IPS DF 6.9 (cell line): Measurements from ENCODE around the gene TRPC5OS.

Source experiments
- DNase-seq: peaks from one replicate; pipeline ENCODE4 v3.0.0-alpha.2; 2013; ENCODE audit warnings: low read depth, low spot score
- H3K27ac ChIP-seq: one replicate; pipeline ENCODE4 v1.5.1; 2013; ENCODE audit warnings: low read length, control low read depth
- H3K27me3 ChIP-seq: 2 replicates; pipeline ENCODE4 v1.6.1; 2013; ENCODE audit warnings: mild to moderate bottlenecking, low read length; ENCODE audit not compliant: control insufficient read depth, insufficient read depth
- H3K36me3 ChIP-seq: 2 replicates; pipeline ENCODE4 v1.6.1; 2013; ENCODE audit warnings: low read length; ENCODE audit not compliant: control insufficient read depth, insufficient read depth
- H3K4me1 ChIP-seq: 2 replicates; pipeline ENCODE4 v1.6.1; 2013; ENCODE audit warnings: low read length; ENCODE audit not compliant: control insufficient read depth, insufficient read depth
- H3K4me3 ChIP-seq: 2 replicates; pipeline ENCODE4 v1.5.1; 2013; ENCODE audit warnings: mild to moderate bottlenecking, low read length
- H3K9me3 ChIP-seq: 2 replicates; pipeline ENCODE4 v1.6.1; 2013; ENCODE audit warnings: low read length, inconsistent platforms; ENCODE audit not compliant: control insufficient read depth, insufficient read depth
- WGBS: extraction: QIAGEN DNeasy Blood & Tissue Kit; methylation state at CpG from one replicate; pipeline ENCODE4 v1.1.7; 2013; ENCODE audit warnings: mixed read lengths, missing lambda C conversion rate; ENCODE audit not compliant: insufficient read length, insufficient coverage; 5-methylcytosine and 5-hydroxymethylcytosine counted together

The TRPC5OS gene

DNA sequence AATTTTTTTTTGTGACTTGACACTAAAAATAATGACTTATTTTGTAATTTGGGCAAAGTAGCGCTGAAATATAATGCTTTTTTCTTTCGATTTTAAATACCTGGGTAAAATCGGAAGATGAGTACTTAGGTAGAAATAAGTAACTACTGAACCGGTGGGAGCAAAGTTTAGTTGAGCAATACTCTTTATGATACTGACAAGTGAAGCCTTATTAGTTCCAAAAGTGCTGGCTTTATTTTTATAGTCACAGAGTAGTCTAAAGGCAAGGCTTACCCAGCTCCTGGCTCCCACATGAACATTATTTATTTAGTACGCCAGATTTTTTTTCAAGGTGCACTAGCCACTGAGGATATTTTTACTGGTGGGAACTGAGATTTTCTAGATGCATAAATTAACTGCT lies 14.4 kb upstream of the TRPC5OS start:
- no CpG with 5 or more reads among the region's 5 CpGs for WGBS

GRCh38 chrX:111867236-111867635 lies 8.7 kb upstream of the TRPC5OS start:
- Histone ChIP-seq H3K4me1 (no peaks in the 10 kb centered on the region), H3K36me3 (no peaks in the 10 kb centered on the region), H3K4me3 (no peak overlapping the region), H3K27me3 (no peaks in the 10 kb centered on the region), H3K27ac (no peak overlapping the region), H3K9me3 (no peaks in the 10 kb centered on the region)
- WGBS = no CpG with 5 or more reads among the region's 2 CpGs
- no peak for DNase-seq

More for the DNA sequence above, 14.4 kb upstream of the TRPC5OS start:
- no peak for DNase-seq
- Histone ChIP-seq H3K9me3 (no peaks in the 10 kb centered on the region), H3K27ac (no peak overlapping the region), H3K4me3 (no peak overlapping the region), H3K4me1 (no peaks in the 10 kb centered on the region), H3K36me3 (no peaks in the 10 kb centered on the region), H3K27me3 (no peaks in the 10 kb centered on the region)

GRCh38 chrX:111868726-111869638 lies 7.0 kb upstream of the TRPC5OS start:
- Histone ChIP-seq H3K4me3 (no peak overlapping the region), H3K27ac (no peak overlapping the region), H3K4me1 (no peaks in the 10 kb centered on the region), H3K36me3 (no peaks in the 10 kb centered on the region), H3K27me3 (no peaks in the 10 kb centered on the region), H3K9me3 (no peaks in the 10 kb centered on the region)
- whole genome bisulfite sequencing = no CpG with 5 or more reads among the region's 5 CpGs
- DNase-seq = no peak

- Histone ChIP-seq H3K9me3 (no peaks in the 10 kb centered on the region), H3K36me3 (no peaks in the 10 kb centered on the region), H3K27ac (no peak overlapping the region), H3K27me3 (no peaks in the 10 kb centered on the region), H3K4me1 (no peaks in the 10 kb centered on the region), H3K4me3 (no peak overlapping the region)
- peak; percentile 13 for DNase-seq
- WGBS = no CpG with 5 or more reads among the region's 1 CpG
These were observed 6.3 kb upstream of the TRPC5OS start for GRCh38 chrX:111869639-111870034.

- H3K36me3 ChIP-seq = no peaks in the 10 kb centered on the region
- no CpG with 5 or more reads among the region's 3 CpGs for WGBS
- H3K4me1 ChIP-seq = no peaks in the 10 kb centered on the region
- no peaks in the 10 kb centered on the region for H3K27me3 ChIP-seq
- H3K4me3 ChIP-seq = no peak overlapping the region
- H3K9me3 ChIP-seq = no peaks in the 10 kb centered on the region
- DNase-seq = no peak
- no peak overlapping the region for H3K27ac ChIP-seq
These were observed 1.7 kb upstream of the TRPC5OS start for GRCh38 chrX:111874241-111874640.

- no peaks in the 10 kb centered on the region for H3K4me1 ChIP-seq
- DNase-seq = no peak
- WGBS = no CpG with 5 or more reads among the region's 3 CpGs
- H3K9me3 ChIP-seq = no peaks in the 10 kb centered on the region
- H3K36me3 ChIP-seq = no peaks in the 10 kb centered on the region
- H3K27ac ChIP-seq = no peak overlapping the region
- no peak overlapping the region for H3K4me3 ChIP-seq
- no peaks in the 10 kb centered on the region for H3K27me3 ChIP-seq
These were observed 665 bp downstream of the TRPC5OS start for GRCh38 chrX:111876646-111877045.

GRCh38 chrX:111877681-111878080 lies 1.7 kb downstream of the TRPC5OS start:
- 100% methylated on average over 1 of the region's 3 CpGs for WGBS
- Histone ChIP-seq H3K36me3 (no peaks in the 10 kb centered on the region), H3K27ac (no peak overlapping the region), H3K9me3 (no peaks in the 10 kb centered on the region), H3K4me1 (no peaks in the 10 kb centered on the region), H3K4me3 (no peak overlapping the region), H3K27me3 (no peaks in the 10 kb centered on the region)
- no peak for DNase-seq

- Histone ChIP-seq H3K27me3 (no peaks in the 10 kb centered on the region), H3K9me3 (no peaks in the 10 kb centered on the region), H3K36me3 (no peaks in the 10 kb centered on the region), H3K4me3 (no peak overlapping the region), H3K27ac (no peak overlapping the region), H3K4me1 (no peaks in the 10 kb centered on the region)
- no peak for DNase-seq
- no CpG with 5 or more reads among the region's 1 CpG for WGBS
These were observed 4.8 kb downstream of the TRPC5OS start for GRCh38 chrX:111880735-111881134.

DNA sequence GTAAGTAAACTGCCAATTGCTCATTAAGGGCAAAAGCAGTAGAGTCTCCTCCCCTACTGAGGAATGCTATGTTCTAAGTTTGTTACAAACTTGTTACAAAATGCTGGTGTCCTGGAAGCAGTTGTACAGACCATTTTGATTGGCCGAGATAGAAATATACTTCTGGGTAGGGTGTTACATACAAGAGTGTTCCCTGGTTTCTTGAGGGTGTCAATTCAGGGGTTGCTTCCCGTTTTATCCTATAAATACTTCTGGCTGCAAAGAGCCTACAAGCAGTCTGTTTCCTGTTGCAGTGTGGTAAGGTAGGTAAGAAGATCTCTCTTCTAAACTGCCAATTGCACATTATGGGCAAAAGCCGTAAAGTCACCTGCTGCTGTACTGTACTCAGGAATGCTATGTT lies 5.7 kb downstream of the TRPC5OS start:
- Histone ChIP-seq H3K36me3 (no peaks in the 10 kb centered on the region), H3K27me3 (no peaks in the 10 kb centered on the region), H3K4me1 (no peaks in the 10 kb centered on the region), H3K9me3 (no peaks in the 10 kb centered on the region), H3K4me3 (no peak overlapping the region), H3K27ac (no peak overlapping the region)
- DNase-seq = no peak
- no CpG with 5 or more reads among the region's 3 CpGs for WGBS

DNA sequence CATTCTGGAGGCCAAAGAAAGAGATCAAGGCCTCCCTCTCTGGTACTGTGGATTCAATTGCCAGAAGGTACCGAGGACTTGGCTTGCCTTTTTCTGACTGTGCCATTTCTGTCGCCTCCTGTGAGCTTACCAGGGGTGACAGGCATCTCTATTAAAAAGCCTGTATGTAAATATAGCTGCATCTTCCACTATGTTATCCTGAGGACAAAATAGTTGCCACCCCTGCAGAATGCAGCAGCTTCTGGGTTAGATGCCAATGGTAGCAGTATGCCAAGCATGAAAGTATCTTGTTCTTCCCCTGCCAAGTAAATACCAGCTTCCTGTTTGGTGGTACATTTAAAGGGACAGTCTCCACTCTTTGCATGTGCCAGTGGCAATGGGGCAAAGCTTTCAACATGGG lies 10.7 kb downstream of the TRPC5OS start:
- Histone ChIP-seq H3K9me3 (no peaks in the 10 kb centered on the region), H3K4me1 (no peaks in the 10 kb centered on the region), H3K36me3 (no peaks in the 10 kb centered on the region), H3K27ac (no peak overlapping the region), H3K4me3 (no peak overlapping the region), H3K27me3 (no peaks in the 10 kb centered on the region)
- no peak for DNase-seq
- no CpG with 5 or more reads among the region's 2 CpGs for WGBS

- WGBS = no CpG with 5 or more reads among the region's 3 CpGs
- H3K4me3 ChIP-seq = no peak overlapping the region
- no peak for DNase-seq
- H3K27me3 ChIP-seq = no peaks in the 10 kb centered on the region
- H3K36me3 ChIP-seq = no peaks in the 10 kb centered on the region
- no peaks in the 10 kb centered on the region for H3K4me1 ChIP-seq
- H3K27ac ChIP-seq = no peak overlapping the region
- no peaks in the 10 kb centered on the region for H3K9me3 ChIP-seq
These were observed 12.6 kb downstream of the TRPC5OS start for GRCh38 chrX:111888600-111888999.
